Skeletal muscle satellite cell (primary cell): Measurements from ENCODE around the gene SMIM20.

Source experiments
- H3K27me3 ChIP-seq: 2 replicates; pipeline ENCODE4 v1.7.0; 2013; ENCODE audit warnings: low read length; ENCODE audit not compliant: control insufficient read depth, insufficient read depth
- H3K36me3 ChIP-seq: 2 replicates; pipeline ENCODE4 v1.7.0; 2013; ENCODE audit warnings: mild to moderate bottlenecking, control low read depth, low read length; ENCODE audit not compliant: insufficient read depth
- H3K4me1 ChIP-seq: 2 replicates; pipeline ENCODE4 v1.7.0; 2013; ENCODE audit warnings: low read length; ENCODE audit not compliant: control insufficient read depth, insufficient read depth
- H3K4me2 ChIP-seq: 2 replicates; pipeline ENCODE4 v1.7.0; 2013; ENCODE audit warnings: mild to moderate bottlenecking, low read length
- H3K4me3 ChIP-seq: 2 replicates; pipeline ENCODE4 v1.7.0; 2013; ENCODE audit warnings: low read length
- H3K9ac ChIP-seq: 2 replicates; pipeline ENCODE4 v1.7.0; 2013; ENCODE audit warnings: mild to moderate bottlenecking, low read depth, low read length, moderate library complexity
- H3K9me3 ChIP-seq: replicated peaks from 2 replicates; pipeline ENCODE4 v1.7.0; 2013; ENCODE audit warnings: mild to moderate bottlenecking, control low read depth, low read length

Gene SMIM20

DNA sequence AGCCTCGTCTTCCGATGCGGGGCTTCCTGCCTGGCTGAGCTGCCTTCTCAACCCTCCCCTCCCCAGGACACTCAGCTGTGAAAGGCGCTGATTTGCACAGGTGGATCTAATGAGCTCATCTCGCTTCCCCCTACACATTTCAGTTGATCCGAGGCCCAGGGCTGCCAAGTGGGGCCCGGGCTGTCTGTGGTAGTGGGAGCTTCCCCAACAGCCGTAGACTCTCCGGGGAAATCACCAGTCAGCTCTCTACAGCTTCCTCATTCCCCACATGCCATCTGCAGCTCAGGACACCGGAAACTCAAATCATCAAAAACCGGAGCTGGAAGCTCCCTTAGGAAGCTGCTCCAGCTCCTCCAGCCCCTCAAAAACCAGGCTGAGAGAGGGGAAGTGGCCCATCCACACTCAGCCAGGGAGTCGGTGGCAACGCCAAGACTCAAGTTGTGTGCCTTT lies 56.2 kb downstream of the SMIM20 start:
- no peaks in the 10 kb centered on the region for H3K36me3 ChIP-seq
- peaks cover 52% of the 10 kb centered on the region for H3K27me3 ChIP-seq
- H3K9ac ChIP-seq, result no peak overlapping the region
- H3K9me3 ChIP-seq, result no peaks in the 10 kb centered on the region
- peaks cover 14% of the 10 kb centered on the region for H3K4me1 ChIP-seq
- H3K4me3 ChIP-seq, result no peak overlapping the region
- peak overlapping the region; percentile 39 for H3K4me2 ChIP-seq

DNA sequence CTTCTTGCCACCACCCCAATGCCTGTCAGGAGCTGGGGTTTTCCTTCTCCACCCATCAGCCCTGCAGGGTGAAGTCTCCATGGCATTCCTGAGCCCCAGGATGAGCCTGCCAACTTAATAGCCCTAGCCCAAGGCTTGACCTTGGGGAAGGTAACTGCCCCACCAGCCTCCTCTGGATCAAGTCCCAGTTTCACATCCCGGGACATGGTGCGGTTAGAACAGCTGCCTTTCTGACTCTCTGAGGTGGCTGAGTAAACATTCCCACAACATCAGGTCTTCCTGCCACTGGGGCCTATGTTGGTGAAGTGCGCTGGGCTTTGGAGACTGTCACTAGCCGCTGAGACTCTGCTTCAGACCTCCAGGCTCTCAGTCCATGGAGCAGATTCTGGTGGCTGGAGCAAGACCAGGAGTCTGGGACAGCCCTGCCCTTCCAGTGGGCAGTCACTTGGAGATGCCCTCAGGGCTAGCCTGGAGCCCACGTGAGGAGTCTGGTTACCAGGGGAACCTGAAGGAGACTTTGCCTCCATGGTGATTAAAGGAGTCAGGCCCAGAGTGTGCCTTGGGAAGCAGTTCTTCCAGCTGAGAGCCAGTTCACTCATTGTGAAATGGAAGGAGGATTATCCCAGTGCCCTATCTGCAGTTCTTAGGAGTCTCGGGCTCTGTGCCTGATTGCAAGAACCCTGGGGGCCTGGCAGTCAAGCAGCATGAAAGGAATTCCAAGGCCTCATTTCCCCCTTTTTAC lies 56.8 kb downstream of the SMIM20 start:
- no peaks in the 10 kb centered on the region for H3K36me3 ChIP-seq

DNA sequence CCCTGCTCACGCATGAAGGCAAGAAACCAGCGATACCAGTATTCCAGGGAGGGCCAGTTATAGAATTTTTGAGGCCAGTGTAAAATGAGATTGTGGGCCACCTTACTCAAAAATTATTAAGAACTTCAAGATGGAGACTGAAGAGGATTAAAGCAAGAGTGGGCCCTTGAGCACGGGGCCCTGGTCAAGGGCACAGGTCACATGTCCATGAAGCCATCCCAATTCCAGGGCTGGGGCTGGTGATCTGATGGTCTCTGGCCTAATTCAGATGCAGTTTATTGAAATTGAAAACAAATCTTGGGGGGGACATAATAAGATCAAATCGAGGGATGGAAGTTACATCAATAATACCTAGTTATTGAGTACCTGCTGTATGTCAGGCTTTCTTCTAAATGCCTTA lies 58.3 kb downstream of the SMIM20 start:
- no peak overlapping the region for H3K4me2 ChIP-seq
- H3K36me3 ChIP-seq, result no peaks in the 10 kb centered on the region
- H3K27me3 ChIP-seq, result peaks cover 47% of the 10 kb centered on the region
- H3K9ac ChIP-seq, result no peak overlapping the region
- no peak overlapping the region for H3K4me3 ChIP-seq
- H3K9me3 ChIP-seq, result no peaks in the 10 kb centered on the region
- peaks cover 14% of the 10 kb centered on the region for H3K4me1 ChIP-seq

More for the DNA sequence above, 56.8 kb downstream of the SMIM20 start:
- peaks cover 49% of the 10 kb centered on the region for H3K27me3 ChIP-seq
- no peak overlapping the region for H3K4me3 ChIP-seq
- peaks cover 14% of the 10 kb centered on the region for H3K4me1 ChIP-seq
- no peaks in the 10 kb centered on the region for H3K9me3 ChIP-seq
- no peak overlapping the region for H3K9ac ChIP-seq
- peak overlapping the region; percentile 39 for H3K4me2 ChIP-seq

DNA sequence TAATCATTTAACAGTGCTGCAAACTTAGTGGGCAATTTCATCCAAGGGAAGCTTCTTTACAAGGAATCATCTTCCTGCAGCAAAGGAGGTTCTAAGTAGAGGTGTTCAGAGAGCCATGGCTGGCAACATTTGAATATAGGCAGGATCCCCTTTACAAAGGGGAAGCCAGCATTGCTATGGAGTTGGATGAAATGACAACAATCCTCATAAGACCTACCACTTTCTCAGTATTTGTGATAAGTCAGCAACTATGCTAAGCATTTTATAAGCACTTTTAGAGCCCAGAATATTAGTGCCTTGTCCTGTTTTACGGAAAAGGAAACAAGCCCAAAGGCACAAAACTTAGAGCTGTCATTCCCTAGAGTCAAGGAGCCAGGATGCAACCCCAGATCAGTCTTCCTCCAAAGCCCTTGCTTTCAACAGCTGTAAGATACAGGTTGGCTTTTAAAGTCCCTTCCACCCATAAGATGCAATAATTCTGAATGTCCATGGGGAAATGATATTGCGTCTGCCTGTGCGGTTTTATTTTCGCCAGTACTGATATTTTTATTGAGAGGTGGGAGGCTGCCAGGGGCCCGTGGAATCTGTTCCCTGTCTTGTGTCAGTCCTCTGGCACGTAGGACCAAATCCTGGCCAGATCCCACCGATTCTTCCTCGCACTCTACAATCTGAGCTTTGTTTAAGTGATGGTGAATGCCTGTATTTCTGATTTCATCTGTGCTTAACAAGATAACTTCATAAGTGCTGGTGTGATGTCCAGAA lies 59.1 kb downstream of the SMIM20 start:
- no peaks in the 10 kb centered on the region for H3K9me3 ChIP-seq
- no peak overlapping the region for H3K4me2 ChIP-seq
- no peaks in the 10 kb centered on the region for H3K36me3 ChIP-seq
- H3K4me1 ChIP-seq, result peaks cover 14% of the 10 kb centered on the region
- H3K4me3 ChIP-seq, result no peak overlapping the region
- H3K9ac ChIP-seq, result no peak overlapping the region
- H3K27me3 ChIP-seq, result peaks cover 44% of the 10 kb centered on the region

DNA sequence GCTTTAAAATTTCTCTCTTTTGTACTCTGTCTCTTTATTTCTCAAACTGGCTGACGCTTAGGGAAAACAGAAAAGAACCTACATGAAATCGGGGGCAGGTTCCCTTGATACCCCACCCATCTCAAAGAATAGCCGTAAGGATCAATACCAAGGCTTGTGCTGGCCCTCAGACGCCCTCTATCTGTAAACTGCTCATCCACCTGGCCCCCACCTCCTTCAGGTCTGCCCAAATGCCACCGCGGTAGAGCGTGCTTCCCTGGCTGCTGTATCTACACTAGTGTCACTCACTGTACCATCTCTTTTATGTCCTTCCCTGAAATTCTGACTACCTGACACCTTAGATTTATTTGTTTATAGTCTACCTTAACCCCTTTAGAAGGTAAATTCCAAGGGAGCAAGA lies 62.8 kb downstream of the SMIM20 start:
- Histone ChIP-seq H3K36me3 (no peaks in the 10 kb centered on the region), H3K4me3 (no peak overlapping the region), H3K27me3 (peaks cover 33% of the 10 kb centered on the region), H3K9me3 (no peaks in the 10 kb centered on the region), H3K4me2 (no peak overlapping the region), H3K4me1 (no peaks in the 10 kb centered on the region), H3K9ac (no peak overlapping the region)

DNA sequence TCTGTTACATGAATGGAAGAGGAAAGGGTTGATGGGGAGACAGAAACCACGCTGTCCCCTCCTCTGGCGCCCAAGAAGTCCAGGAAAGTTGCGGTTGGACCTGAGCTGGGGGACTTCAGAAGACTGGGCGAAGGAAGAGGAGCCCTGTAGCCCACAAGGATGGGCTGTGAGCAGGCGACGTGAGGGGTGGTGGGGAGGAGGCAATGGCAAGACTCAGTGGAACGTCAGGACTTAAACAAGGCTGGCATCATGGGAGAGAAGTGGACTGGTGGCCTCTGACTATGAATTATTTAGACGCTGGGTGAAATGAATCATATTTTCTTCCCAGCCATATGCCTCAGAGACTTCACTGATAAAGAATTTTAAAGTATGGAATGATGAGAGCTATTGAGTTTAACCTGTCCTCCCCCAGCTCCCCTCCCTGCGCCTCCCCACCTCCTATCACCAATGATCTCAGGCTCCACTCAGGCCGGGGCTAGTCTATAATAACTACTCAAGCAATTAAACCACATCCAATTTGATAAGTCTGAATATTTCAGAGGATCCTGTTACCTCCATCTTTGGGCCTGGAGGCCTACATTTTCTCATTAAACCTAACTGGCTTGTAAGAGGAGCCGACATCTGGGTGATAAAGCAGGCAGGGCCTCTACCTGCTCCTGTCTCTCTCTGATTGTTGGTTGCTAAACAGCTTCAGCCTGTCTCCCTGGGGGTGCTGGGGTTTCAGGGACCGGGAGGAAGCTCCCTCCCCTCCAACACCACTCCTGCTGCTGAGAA lies 63.6 kb downstream of the SMIM20 start:
- H3K4me3 ChIP-seq, result no peak overlapping the region
- no peak overlapping the region for H3K4me2 ChIP-seq
- H3K36me3 ChIP-seq, result no peaks in the 10 kb centered on the region
- H3K27me3 ChIP-seq, result peaks cover 27% of the 10 kb centered on the region
- no peaks in the 10 kb centered on the region for H3K9me3 ChIP-seq
- H3K4me1 ChIP-seq, result no peaks in the 10 kb centered on the region
- no peak overlapping the region for H3K9ac ChIP-seq

DNA sequence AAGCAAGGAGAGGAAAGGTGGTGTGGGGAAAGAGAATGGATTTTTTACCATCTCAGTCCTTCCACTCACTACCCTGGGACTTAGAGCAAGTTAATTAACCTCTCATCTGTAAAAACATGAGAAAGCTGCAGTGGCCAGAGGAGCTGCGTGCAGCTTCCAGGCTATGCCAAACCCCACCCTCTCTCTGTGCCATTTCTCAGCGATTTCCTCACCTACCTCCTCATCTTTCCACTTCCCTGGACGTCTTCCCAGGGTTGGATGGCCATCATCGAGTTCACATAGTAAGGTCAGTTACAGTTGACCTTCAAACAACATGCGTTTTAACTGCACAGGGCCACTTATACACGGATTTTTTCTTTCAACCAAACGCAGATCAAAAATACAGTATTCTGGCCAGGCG lies 64.3 kb downstream of the SMIM20 start:
- H3K36me3 ChIP-seq, result no peaks in the 10 kb centered on the region

More for the DNA sequence above, 64.3 kb downstream of the SMIM20 start:
- peaks cover 19% of the 10 kb centered on the region for H3K27me3 ChIP-seq
- H3K4me3 ChIP-seq, result no peak overlapping the region
- H3K9ac ChIP-seq, result no peak overlapping the region
- no peaks in the 10 kb centered on the region for H3K4me1 ChIP-seq
- no peak overlapping the region for H3K4me2 ChIP-seq
- H3K9me3 ChIP-seq, result no peaks in the 10 kb centered on the region
